Measurements from ENCODE around the gene ZNHIT6. TPM values are rescaled to one million over a fixed set of nuclear protein-coding genes. Genes with fewer than 3 reads are reported as not detected.
A peak's percentile ranks its signal among the peaks of the same experiment; 100 is the strongest.

The ZNHIT6 gene
- total RNA-seq, 1 donor from 2014 or later = 34.9 TPM

DNA sequence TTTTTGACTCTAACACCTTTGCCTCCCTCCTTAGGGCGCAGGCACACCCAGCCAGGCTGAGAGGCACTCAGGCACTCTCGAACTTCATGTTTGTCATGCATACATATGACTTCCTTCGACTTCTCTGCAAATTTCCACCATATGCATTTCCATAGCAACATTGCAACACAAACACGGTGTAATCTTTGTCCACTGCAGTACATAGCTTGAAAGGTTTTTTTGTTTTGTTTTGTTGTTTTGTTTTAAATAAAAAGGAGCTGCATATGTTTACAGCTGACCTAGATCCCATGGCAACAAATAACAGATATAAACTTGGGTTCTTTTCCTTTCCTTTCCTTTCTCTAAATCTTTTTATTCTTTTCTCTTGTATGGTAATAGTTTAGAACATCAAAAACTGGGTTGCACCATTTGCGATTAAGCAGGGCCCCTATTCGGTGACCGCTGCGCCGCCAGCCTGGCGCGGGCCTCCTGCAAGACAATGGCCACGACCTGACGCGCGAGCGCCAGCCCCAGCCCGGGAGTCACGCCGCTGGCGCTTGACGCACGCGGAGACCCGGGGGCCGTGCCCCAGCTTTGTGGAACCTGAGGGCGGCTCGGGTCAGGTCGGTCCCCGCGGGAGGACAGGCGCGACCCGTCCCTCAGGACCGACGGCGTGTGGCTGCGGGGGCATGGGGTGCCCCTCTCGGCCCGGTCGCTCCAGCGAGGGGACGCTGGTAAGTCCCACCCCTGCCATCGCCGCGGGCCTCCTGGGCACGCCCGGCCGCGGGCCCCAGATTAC, 92.5 kb downstream of the ZNHIT6 start:
- Mint-ChIP-seq H3K4me1 (ENCODE audit: low read depth, unreplicated experiment) (peaks cover 39% of the 10 kb centered on the region), H3K9me3 (ENCODE audit: unreplicated experiment) (peaks cover 7% of the 10 kb centered on the region), H3K36me3 (ENCODE audit: low read depth, unreplicated experiment) (peaks cover under 1% of the 10 kb centered on the region), H3K27me3 (ENCODE audit: low read depth, unreplicated experiment) (no peaks in the 10 kb centered on the region), H3K27ac (ENCODE audit: unreplicated experiment) (no peak overlapping the region), H3K4me3 (ENCODE audit: unreplicated experiment) (no peak overlapping the region)
- Histone ChIP-seq H2AFZ (ENCODE audit: low read depth, low read length) (peak overlapping the region; percentile 6), H4K20me1 (ENCODE audit: insufficient read depth, low read length) (no peaks in the 10 kb centered on the region), H3K4me1 (ENCODE audit: insufficient read depth, low read length) (peaks cover 41% of the 10 kb centered on the region), H3K4me3 (ENCODE audit: insufficient read depth, low read depth, low read length) (no peak overlapping the region), H3K36me3 (ENCODE audit: insufficient read depth, low read length) (no peaks in the 10 kb centered on the region), H3K27me3 (ENCODE audit: insufficient read depth, low read length) (no peaks in the 10 kb centered on the region), H3K9me3 (ENCODE audit: insufficient read depth, low read depth, low read length) (no peaks in the 10 kb centered on the region), H3K27ac (ENCODE audit: low read depth, low read length) (no peak overlapping the region), H3K4me2 (ENCODE audit: low read length) (no peak overlapping the region), H3K79me2 (ENCODE audit: insufficient read depth, low read length) (no peaks in the 10 kb centered on the region), H3K9ac (ENCODE audit: low read length) (no peak overlapping the region)
- no peak for DNase-seq (ENCODE audit: low read depth)
- no peak for FAIRE-seq
- TF ChIP-seq, protein P1, sequence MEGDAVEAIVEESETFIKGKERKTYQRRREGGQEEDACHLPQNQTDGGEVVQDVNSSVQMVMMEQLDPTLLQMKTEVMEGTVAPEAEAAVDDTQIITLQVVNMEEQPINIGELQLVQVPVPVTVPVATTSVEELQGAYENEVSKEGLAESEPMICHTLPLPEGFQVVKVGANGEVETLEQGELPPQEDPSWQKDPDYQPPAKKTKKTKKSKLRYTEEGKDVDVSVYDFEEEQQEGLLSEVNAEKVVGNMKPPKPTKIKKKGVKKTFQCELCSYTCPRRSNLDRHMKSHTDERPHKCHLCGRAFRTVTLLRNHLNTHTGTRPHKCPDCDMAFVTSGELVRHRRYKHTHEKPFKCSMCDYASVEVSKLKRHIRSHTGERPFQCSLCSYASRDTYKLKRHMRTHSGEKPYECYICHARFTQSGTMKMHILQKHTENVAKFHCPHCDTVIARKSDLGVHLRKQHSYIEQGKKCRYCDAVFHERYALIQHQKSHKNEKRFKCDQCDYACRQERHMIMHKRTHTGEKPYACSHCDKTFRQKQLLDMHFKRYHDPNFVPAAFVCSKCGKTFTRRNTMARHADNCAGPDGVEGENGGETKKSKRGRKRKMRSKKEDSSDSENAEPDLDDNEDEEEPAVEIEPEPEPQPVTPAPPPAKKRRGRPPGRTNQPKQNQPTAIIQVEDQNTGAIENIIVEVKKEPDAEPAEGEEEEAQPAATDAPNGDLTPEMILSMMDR (IDR thresholded peaks at IDR 0.05; ENCODE audit: insufficient read depth, low read depth, low read length) = no peak
- no peak for TF ChIP-seq EZH2 (IDR thresholded peaks at IDR 0.05; ENCODE audit: insufficient read depth, low read length)

DNA sequence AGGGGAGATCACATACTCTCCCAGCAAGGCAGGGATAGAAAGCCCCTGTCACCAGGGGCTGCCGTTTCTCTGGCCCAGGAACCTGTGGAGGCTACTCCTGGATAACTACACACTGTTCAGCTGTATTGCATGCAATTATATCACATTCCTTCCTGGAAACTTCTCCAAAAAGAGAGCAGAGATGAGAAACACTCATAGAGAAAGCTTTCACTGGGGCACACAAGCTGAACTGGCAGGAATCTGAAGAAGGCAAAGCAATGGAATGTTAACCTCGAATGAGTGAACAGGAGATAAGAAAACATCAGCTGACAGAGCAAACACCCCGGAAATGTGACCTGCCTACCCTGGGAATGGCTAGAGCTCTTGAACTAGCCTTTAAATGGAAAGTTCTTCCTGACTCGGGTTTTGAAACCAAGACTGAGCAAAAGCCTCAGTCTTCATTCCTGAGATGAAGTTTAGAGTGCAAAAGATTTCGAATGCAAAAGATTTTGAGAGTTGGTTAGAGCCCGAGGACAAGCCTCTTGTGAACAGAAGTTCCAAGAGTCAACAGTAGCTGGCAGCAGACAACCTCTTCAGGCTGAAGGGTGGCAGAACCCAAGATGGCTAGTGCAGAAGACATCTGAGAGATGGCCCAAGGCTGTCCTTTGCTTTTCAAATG, 95.4 kb downstream of the ZNHIT6 start:
- Histone ChIP-seq H3K9me3 (ENCODE audit: insufficient read depth, low read depth, low read length) (no peaks in the 10 kb centered on the region), H4K20me1 (ENCODE audit: insufficient read depth, low read length) (no peaks in the 10 kb centered on the region), H3K27ac (ENCODE audit: low read depth, low read length) (peak overlapping the region; percentile 98), H3K4me2 (ENCODE audit: low read length) (peak overlapping the region; percentile 65), H3K36me3 (ENCODE audit: insufficient read depth, low read length) (no peaks in the 10 kb centered on the region), H2AFZ (ENCODE audit: low read depth, low read length) (no peak overlapping the region), H3K27me3 (ENCODE audit: insufficient read depth, low read length) (no peaks in the 10 kb centered on the region), H3K4me1 (ENCODE audit: insufficient read depth, low read length) (peaks cover 50% of the 10 kb centered on the region), H3K79me2 (ENCODE audit: insufficient read depth, low read length) (no peaks in the 10 kb centered on the region), H3K9ac (ENCODE audit: low read length) (peak overlapping the region; percentile 80), H3K4me3 (ENCODE audit: insufficient read depth, low read depth, low read length) (peak overlapping the region; percentile 4)
- TF ChIP-seq, protein P1 (IDR thresholded peaks at IDR 0.05; ENCODE audit: insufficient read depth, low read depth, low read length) = peak; percentile 65
- TF ChIP-seq EZH2 (IDR thresholded peaks at IDR 0.05; ENCODE audit: insufficient read depth, low read length) = no peak
- Mint-ChIP-seq H3K27ac (ENCODE audit: unreplicated experiment) (peak overlapping the region; percentile 99), H3K27me3 (ENCODE audit: low read depth, unreplicated experiment) (no peaks in the 10 kb centered on the region), H3K9me3 (ENCODE audit: unreplicated experiment) (no peaks in the 10 kb centered on the region), H3K4me3 (ENCODE audit: unreplicated experiment) (peak overlapping the region; percentile 43), H3K4me1 (ENCODE audit: low read depth, unreplicated experiment) (peaks cover 61% of the 10 kb centered on the region), H3K36me3 (ENCODE audit: low read depth, unreplicated experiment) (no peaks in the 10 kb centered on the region)
- DNase-seq (ENCODE audit: low read depth) (peak; percentile 97), FAIRE-seq (peak; percentile 99)

Measured in astrocyte (in vitro differentiated cells and primary cell).